Spleen (tissue), 13 donors: Measurements from ENCODE around the gene AQP5. TPM values are rescaled to one million over a fixed set of nuclear protein-coding genes. Genes with fewer than 3 reads are reported as not detected.
A peak's percentile ranks its signal among the peaks of the same experiment; 100 is the strongest.

Experiments
- DNase-seq: peaks from one replicate; pipeline ENCODE4 v3.0.0-alpha.2; 2020
- H3K27ac ChIP-seq, 8 donors: fragments of 200-600 bp; sonication (generic) in 7 of 8; 1 replicate in 4 of 8; 2 replicates in 4 of 8; pipeline versions ENCODE4 v1.5.0 to v1.8.0; 2016 to 2021; ENCODE audit warnings: inconsistent platforms in 4 of 8, mild to moderate bottlenecking in 4 of 8, moderate library complexity in 1 of 8
- H3K27me3 ChIP-seq, 7 donors: fragments of 200-600 bp; sonication (generic) in 6 of 7; replicated peaks in 1 of 7; 1 replicate in 4 of 7; 2 replicates in 3 of 7; pipeline versions ENCODE4 v1.5.0 to v1.8.0; 2016 to 2021; ENCODE audit warnings: inconsistent platforms in 3 of 7, mild to moderate bottlenecking in 1 of 7
- H3K36me3 ChIP-seq, 6 donors: fragments of 200-600 bp; sonication (generic) in 5 of 6; 1 replicate in 4 of 6; 2 replicates in 2 of 6; pipeline versions ENCODE4 v1.5.0 to v1.8.0; 2016 to 2021; ENCODE audit warnings: inconsistent platforms in 2 of 6
- H3K4me1 ChIP-seq, 6 donors: fragments of 200-600 bp; sonication (generic) in 5 of 6; 1 replicate in 3 of 6; 2 replicates in 3 of 6; pipeline versions ENCODE4 v1.5.0 to v1.8.0; 2016 to 2021; ENCODE audit warnings: inconsistent platforms in 3 of 6
- H3K4me3 ChIP-seq, 8 donors: fragments of 200-600 bp; sonication (generic) in 7 of 8; 1 replicate in 4 of 8; 2 replicates in 4 of 8; pipeline versions ENCODE4 v1.5.0 to v1.8.0; 2016 to 2021; ENCODE audit warnings: inconsistent platforms in 4 of 8, mild to moderate bottlenecking in 4 of 8, moderate library complexity in 2 of 8
- H3K9me3 ChIP-seq, 8 donors: fragments of 200-600 bp; sonication (generic) in 7 of 8; 1 replicate in 4 of 8; 2 replicates in 4 of 8; pipeline versions ENCODE4 v1.5.0 to v1.8.0; 2016 to 2021; ENCODE audit warnings: inconsistent platforms in 4 of 8
- CTCF ChIP-seq, 11 experiments: fragments of 200-600 bp in 7 of 11; fragments of 450-650 bp in 4 of 11; sonication (generic) in 4 of 11; IDR thresholded peaks in 8 of 11; conservative IDR thresholded peaks in 3 of 11; 1 replicate in 7 of 11; 2 replicates in 4 of 11; pipeline versions ENCODE4 v1.4.0 to v1.8.0; 2016 to 2021; ENCODE audit warnings: antibody characterized with exemption in 11 of 11, inconsistent platforms in 4 of 11, mild to moderate bottlenecking in 1 of 11
- POLR2A ChIP-seq, 3 donors: fragments of 450-650 bp; IDR thresholded peaks; one replicate each; pipeline ENCODE4 v1.5.1; 2017; ENCODE audit warnings: antibody characterized with exemption in 3 of 3, mild to moderate bottlenecking in 1 of 3
- POLR2AphosphoS5 ChIP-seq, 3 donors: sonication (generic); formaldehyde crosslinking; IDR thresholded peaks; one replicate each; pipeline ENCODE4 v1.5.1; 2017; ENCODE audit warnings: antibody characterized with exemption in 3 of 3
- WGBS, 5 donors: extraction: QIAGEN DNeasy Blood & Tissue Kit in 3 of 5; methylation state at CpG; one replicate each; pipeline versions ENCODE4 v1.1.5 to v1.1.7; 2013 to 2018; 5-methylcytosine and 5-hydroxymethylcytosine counted together
- intact Hi-C: fragments of 100-400 bp; cut with DNase I; formaldehyde crosslinking; loops from one replicate; pipeline ENCODE4 v1.15.0; 2023; ENCODE audit warnings: low total_unique reads
- long read RNA-seq, 2 donors: transcript quantifications; one replicate each; lab custom pipeline, GENCODE V29; 2026
- polyA plus RNA-seq, 3 donors: library from polyadenylated mRNA; stranded (reverse); fragments of 200-250 nt; gene quantifications; one replicate each; pipeline ENCODE4 v1.2.1, GENCODE V29; 2013
- total RNA-seq, 7 donors: library from RNA; depleted of rRNA in 3 of 7; stranded (reverse); fragments of >200 nt in 3 of 7; fragmentation: NEBNext Ultra II Directional in 4 of 7; extraction: Animal tissue kit (Norgen Biotek cat#: 25700) in 4 of 7; gene quantifications; one replicate each; pipeline versions ENCODE4 v1.1.0 to v1.2.1, GENCODE V29; 2016 to 2021
- donor health status: healthy with polysubstance abuse.
- donor health status: DM: no; HTN: no; CAD: no; lungs with moderate emphysema.
- donor health status: DM: no; HTN: no; CAD: no.
- donor health status: Bipolar disorder and iron deficiency.
- donor health status: healthy.
- donor health status: DM: no; HTN: no; CAD: no.
- donor health status: DM: yes; HTN: yes; CAD: no.

The AQP5 gene
- under 1 TPM in 3 of 7 donors, not detected in 4; 0.26 to 0.46 (median 0.30) TPM for total RNA-seq
- under 1 TPM in 2 of 3 donors, not detected in 1; 0.05 to 0.45 TPM for polyA plus RNA-seq
- long read RNA-seq, donor 1, partial matches to known transcripts, result 0 of 5 reads
- long read RNA-seq, donor 1, other reads (novel, unspliced or antisense), result 0 of 5 reads
- long read RNA-seq, donor 2, partial matches to known transcripts, result 0 of 5 reads
- long read RNA-seq, donor 2, other reads (novel, unspliced or antisense), result 0 of 5 reads

- H3K27me3 ChIP-seq, result peaks cover 0 to 100% (median 29%) of the 10 kb centered on the region in 7 donors
- peak within 1 kb of the TSS in 5 of 8 donors; percentile 22 to 59 (median 24) for H3K4me3 ChIP-seq
- no peaks in the 10 kb centered on the region for H3K9me3 ChIP-seq
- intact Hi-C loops, result no loop called here
- no peak for DNase-seq
- no peak within 1 kb of the TSS for H3K27ac ChIP-seq
- WGBS, 5 donors, result 5 to 10% (median 9%) methylated on average over 28 to 111 of the region's 111 CpGs
- no peak for TF ChIP-seq POLR2A (IDR thresholded peaks at IDR 0.05)
- no peak for TF ChIP-seq CTCF (IDR thresholded peaks at IDR 0.05 in 8 of 11, conservative IDR thresholded peaks at IDR 0.05 in 3 of 11)
- no peak for TF ChIP-seq POLR2AphosphoS5 (IDR thresholded peaks at IDR 0.05)
- peaks cover 3 to 24% (median 13%) of the 10 kb centered on the region in 6 donors for H3K4me1 ChIP-seq
- no peaks in the 10 kb centered on the region for H3K36me3 ChIP-seq
Measured at GRCh38 chr12:49961111-49961922, at the start of gene AQP5. AQP5 (plus strand) TSS chr12:49961872; CDS start chr12:49962018, 146 bp downstream.

GRCh38 chr12:49912345-49913255 is 49.1 kb upstream of the AQP5 start:
- intact Hi-C loops, result no loop called here
- Histone ChIP-seq H3K27ac (no peak overlapping the region), H3K9me3 (no peaks in the 10 kb centered on the region), H3K27me3 (peaks cover 0 to 9% (median 0%) of the 10 kb centered on the region in 7 donors), H3K4me3 (no peak overlapping the region), H3K4me1 (no peaks in the 10 kb centered on the region), H3K36me3 (no peaks in the 10 kb centered on the region)
- WGBS, 5 donors, result 77 to 89% (median 82%) methylated on average over 12 to 16 of the region's 16 CpGs
- TF ChIP-seq POLR2AphosphoS5 (IDR thresholded peaks at IDR 0.05) (no peak), CTCF (IDR thresholded peaks at IDR 0.05 in 8 of 11, conservative IDR thresholded peaks at IDR 0.05 in 3 of 11) (no peak), POLR2A (IDR thresholded peaks at IDR 0.05) (no peak)
- DNase-seq, result peak; percentile 51

GRCh38 chr12:49916129-49916919 is 45.3 kb upstream of the AQP5 start:
- Histone ChIP-seq H3K9me3 (no peaks in the 10 kb centered on the region), H3K27me3 (peaks cover 0 to 10% (median 0%) of the 10 kb centered on the region in 7 donors), H3K36me3 (no peaks in the 10 kb centered on the region), H3K27ac (no peak overlapping the region), H3K4me3 (no peak overlapping the region), H3K4me1 (peaks cover 0 to 9% (median 3%) of the 10 kb centered on the region in 6 donors)
- DNase-seq, result peak; percentile 19
- 72 to 87% (median 81%) methylated on average over 8 of the region's 8 CpGs for WGBS, 5 donors
- TF ChIP-seq POLR2AphosphoS5 (IDR thresholded peaks at IDR 0.05) (no peak), POLR2A (IDR thresholded peaks at IDR 0.05) (no peak), CTCF (IDR thresholded peaks at IDR 0.05 in 8 of 11, conservative IDR thresholded peaks at IDR 0.05 in 3 of 11) (no peak)
- intact Hi-C loops, result no loop called here
